ES-I3 (cell line): ENCODE measurements around the gene ANKDD1B.
"Not testable (repeated sequence)": the region's sequence is repeated elsewhere in the genome, so short reads cannot be mapped to it uniquely, and the experiment has no call there.

Source experiments
- H3K36me3 ChIP-seq: 2 replicates; pipeline ENCODE4 v1.6.1; 2013; ENCODE audit warnings: mild to moderate bottlenecking, low read length, control low read depth, moderate library complexity; ENCODE audit not compliant: insufficient read depth
- H3K4me1 ChIP-seq: 2 replicates; pipeline ENCODE4 v1.6.1; 2013; ENCODE audit warnings: mild to moderate bottlenecking, control low read depth, low read length; ENCODE audit not compliant: insufficient read depth
- H3K9ac ChIP-seq: 2 replicates; pipeline ENCODE4 v1.6.1; 2013; ENCODE audit warnings: low read depth, mild to moderate bottlenecking, low read length, moderate library complexity
- H3K9me3 ChIP-seq: 2 replicates; pipeline ENCODE4 v1.6.1; 2013; ENCODE audit warnings: mild to moderate bottlenecking, low read length, moderate library complexity; ENCODE audit not compliant: control insufficient read depth, insufficient read depth

ANKDD1B gene

GRCh38 chr5:75681125-75681830 is 70.0 kb downstream of the ANKDD1B start:
- Histone ChIP-seq H3K36me3 (no peaks in the 10 kb centered on the region), H3K4me1 (no peaks in the 10 kb centered on the region), H3K9me3 (no peaks in the 10 kb centered on the region), H3K9ac (no peak overlapping the region)

DNA sequence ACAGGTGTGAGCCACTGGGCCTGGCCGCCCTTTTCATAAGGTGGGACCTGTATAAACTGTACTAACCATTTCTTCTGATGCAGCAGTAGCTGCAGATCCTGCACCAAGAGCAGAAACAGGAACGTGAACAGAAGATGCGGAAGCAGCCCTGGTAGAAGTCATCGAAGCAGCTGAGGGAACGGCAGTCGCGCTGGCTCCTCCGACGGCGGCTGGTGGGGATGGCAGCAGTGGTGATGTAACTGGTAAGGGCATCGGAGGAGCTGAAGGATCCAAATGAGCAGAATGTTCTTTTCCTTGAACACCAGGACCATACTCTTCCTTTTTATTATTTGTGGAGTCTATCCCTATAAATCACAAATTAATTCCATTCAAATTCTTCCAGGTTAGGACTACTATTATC is 73.9 kb downstream of the ANKDD1B start:
- H3K4me1 ChIP-seq = no peaks in the 10 kb centered on the region
- H3K36me3 ChIP-seq = no peaks in the 10 kb centered on the region
- no peaks in the 10 kb centered on the region for H3K9me3 ChIP-seq
- no peak overlapping the region for H3K9ac ChIP-seq

- Histone ChIP-seq H3K4me1 (no peaks in the 10 kb centered on the region), H3K9ac (no peak overlapping the region), H3K36me3 (no peaks in the 10 kb centered on the region), H3K9me3 (no peaks in the 10 kb centered on the region)
These were observed 75.2 kb downstream of the ANKDD1B start for GRCh38 chr5:75686480-75686879.

GRCh38 chr5:75690669-75691068 is 79.4 kb downstream of the ANKDD1B start:
- no peak overlapping the region for H3K9ac ChIP-seq
- no peaks in the 10 kb centered on the region for H3K9me3 ChIP-seq
- no peaks in the 10 kb centered on the region for H3K4me1 ChIP-seq
- H3K36me3 ChIP-seq = no peaks in the 10 kb centered on the region

- no peaks in the 10 kb centered on the region for H3K36me3 ChIP-seq
- no peaks in the 10 kb centered on the region for H3K9me3 ChIP-seq
- H3K9ac ChIP-seq = no peak overlapping the region
- no peaks in the 10 kb centered on the region for H3K4me1 ChIP-seq
These were observed 83.5 kb downstream of the ANKDD1B start for GRCh38 chr5:75694781-75695180.

DNA sequence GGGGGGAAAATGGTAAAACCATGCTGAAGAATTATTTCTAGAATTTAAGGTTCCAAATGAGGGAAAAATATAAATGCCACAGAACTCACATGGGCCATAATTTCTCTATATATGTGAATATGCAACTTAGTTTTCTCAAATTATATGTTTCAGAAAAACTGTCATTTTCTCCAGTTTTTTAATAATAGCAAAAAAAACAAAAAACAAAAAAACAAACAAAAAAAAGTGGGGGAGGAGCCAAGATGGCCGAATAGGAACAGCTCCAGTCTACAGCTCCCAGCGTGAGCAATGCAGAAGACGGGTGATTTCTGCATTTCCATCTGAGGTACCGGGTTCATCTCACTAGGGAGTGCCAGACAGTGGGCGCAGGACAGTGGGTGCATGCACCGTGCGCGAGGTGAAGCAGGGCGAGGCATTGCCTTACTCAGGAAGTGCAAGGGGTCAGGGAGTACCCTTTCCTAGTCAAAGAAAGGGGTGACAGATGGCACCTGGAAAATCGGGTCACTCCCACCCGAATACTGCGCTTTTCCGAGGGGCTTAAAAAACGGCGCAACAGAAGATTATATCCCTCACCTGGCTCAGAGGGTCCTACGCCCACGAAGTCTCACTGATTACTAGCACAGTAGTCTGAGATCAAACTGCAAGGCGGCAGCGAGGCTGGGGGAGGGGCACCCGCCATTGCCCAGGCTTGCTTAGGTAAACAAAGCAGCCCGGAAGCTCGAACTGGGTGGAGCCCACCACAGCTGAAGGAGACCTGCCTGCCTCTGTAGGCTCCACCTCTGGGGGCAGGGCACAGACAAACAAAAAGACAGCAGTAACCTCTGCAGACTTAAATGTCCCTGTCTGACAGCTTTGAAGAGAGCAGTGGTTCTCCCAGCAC is 84.5 kb downstream of the ANKDD1B start:
- not testable (repeated sequence) for H3K9me3 ChIP-seq, H3K36me3 ChIP-seq, H3K9ac ChIP-seq, H3K4me1 ChIP-seq

DNA sequence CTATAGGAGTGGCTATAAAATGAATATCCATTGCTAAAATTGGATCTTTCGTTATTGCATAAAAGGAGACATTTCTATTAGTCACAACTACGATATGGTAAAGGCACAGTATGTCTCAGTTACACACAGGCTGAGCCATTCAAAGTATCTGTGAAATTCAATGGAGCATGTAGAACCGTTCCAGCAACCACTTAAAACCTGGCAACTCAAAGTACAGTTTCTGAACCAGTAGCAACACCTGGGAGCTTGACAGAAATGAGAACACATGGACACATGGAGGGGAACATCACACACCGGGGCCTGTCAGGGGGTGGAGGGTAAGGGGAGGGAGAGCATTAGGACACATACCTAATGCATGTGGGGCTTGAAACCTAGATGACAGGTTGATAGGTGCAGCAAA is 90.6 kb downstream of the ANKDD1B start:
- Histone ChIP-seq H3K9ac (no peak overlapping the region), H3K36me3 (peaks cover 8% of the 10 kb centered on the region; the same call in 1 of the 2 replicates), H3K9me3 (no peaks in the 10 kb centered on the region), H3K4me1 (no peaks in the 10 kb centered on the region)

- Histone ChIP-seq H3K4me1 (no peaks in the 10 kb centered on the region), H3K36me3 (peaks cover 8% of the 10 kb centered on the region; the same call in 1 of the 2 replicates), H3K9ac (no peak overlapping the region), H3K9me3 (no peaks in the 10 kb centered on the region)
These were observed 94.8 kb downstream of the ANKDD1B start for GRCh38 chr5:75706016-75706415.

GRCh38 chr5:75706775-75707174 is 95.5 kb downstream of the ANKDD1B start:
- Histone ChIP-seq H3K9ac (no peak overlapping the region), H3K4me1 (no peaks in the 10 kb centered on the region), H3K36me3 (peaks cover 8% of the 10 kb centered on the region; the same call in 1 of the 2 replicates), H3K9me3 (no peaks in the 10 kb centered on the region)

- Histone ChIP-seq H3K4me1 (no peaks in the 10 kb centered on the region), H3K36me3 (no peaks in the 10 kb centered on the region), H3K9ac (no peak overlapping the region), H3K9me3 (no peaks in the 10 kb centered on the region)
These were observed 96.8 kb downstream of the ANKDD1B start for GRCh38 chr5:75707911-75708509.

GRCh38 chr5:75710637-75711036 is 99.4 kb downstream of the ANKDD1B start:
- H3K9me3 ChIP-seq = no peaks in the 10 kb centered on the region
- H3K36me3 ChIP-seq = no peaks in the 10 kb centered on the region
- no peaks in the 10 kb centered on the region for H3K4me1 ChIP-seq
- no peak overlapping the region for H3K9ac ChIP-seq

DNA sequence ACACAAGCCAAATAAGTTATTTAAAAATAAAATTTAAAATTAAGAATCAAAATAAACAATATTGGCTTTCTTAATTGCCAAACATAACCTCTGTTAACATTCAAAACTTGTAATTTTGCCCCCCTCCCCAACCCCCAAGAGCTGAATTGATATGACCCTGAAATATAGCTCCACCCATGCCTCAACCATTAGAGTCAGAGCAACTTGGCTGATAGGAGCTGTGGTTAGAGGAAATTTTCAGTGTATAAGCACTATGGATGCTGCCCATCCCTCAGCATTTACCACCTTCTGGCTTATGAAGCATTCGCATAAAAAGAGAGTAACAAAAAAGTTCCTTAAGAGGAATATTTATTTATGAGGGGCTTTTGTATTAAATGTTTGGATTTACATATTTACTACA is 99.9 kb downstream of the ANKDD1B start:
- no peaks in the 10 kb centered on the region for H3K4me1 ChIP-seq
- H3K9me3 ChIP-seq = no peaks in the 10 kb centered on the region
- H3K36me3 ChIP-seq = no peaks in the 10 kb centered on the region
- no peak overlapping the region for H3K9ac ChIP-seq

DNA sequence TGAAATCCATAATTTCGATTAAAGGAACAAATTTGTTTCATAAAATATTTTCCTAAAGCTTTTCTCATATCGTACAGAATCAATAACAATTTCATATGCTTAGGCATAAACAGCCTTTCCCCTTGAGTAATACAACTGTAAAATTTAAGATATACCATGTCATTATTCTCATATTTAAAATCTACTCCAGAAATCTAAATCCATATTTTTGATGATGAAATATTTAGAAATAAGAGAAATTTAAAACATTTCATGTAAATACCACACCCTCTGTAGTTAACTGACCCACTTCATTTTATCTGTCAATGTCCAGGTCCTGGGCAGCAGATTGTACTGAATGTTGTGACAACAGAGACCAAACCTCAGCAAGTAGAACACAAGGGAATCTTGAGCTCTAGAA is 100.8 kb downstream of the ANKDD1B start:
- Histone ChIP-seq H3K9me3 (no peaks in the 10 kb centered on the region), H3K9ac (no peak overlapping the region), H3K36me3 (no peaks in the 10 kb centered on the region), H3K4me1 (no peaks in the 10 kb centered on the region)

DNA sequence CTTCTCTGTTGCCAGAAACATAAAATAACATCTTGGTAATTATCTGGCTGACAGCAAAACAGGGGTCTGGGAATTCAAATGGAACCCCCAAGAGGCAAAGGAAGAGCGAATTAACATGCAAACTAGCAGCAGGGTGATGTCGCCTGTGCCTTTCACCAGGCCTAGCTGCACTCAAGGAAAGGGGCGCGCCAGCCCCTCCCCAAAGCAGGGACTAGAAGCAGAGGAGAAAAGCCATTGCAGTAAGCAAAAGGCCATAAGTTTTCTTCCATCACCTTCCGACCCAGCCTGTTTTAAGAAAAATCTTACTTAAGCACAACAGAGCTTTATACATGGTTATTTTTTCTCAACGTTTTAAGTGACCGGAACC is 105.4 kb downstream of the ANKDD1B start:
- H3K9me3 ChIP-seq = no peaks in the 10 kb centered on the region
- H3K9ac ChIP-seq = peak overlapping the region; percentile 61
- H3K36me3 ChIP-seq = no peaks in the 10 kb centered on the region
- no peaks in the 10 kb centered on the region for H3K4me1 ChIP-seq
